ENCODE data around the gene KCNN1.
"Not testable (repeated sequence)": the region's sequence is repeated elsewhere in the genome, so short reads cannot be mapped to it uniquely, and the experiment has no call there.

The KCNN1 gene

DNA sequence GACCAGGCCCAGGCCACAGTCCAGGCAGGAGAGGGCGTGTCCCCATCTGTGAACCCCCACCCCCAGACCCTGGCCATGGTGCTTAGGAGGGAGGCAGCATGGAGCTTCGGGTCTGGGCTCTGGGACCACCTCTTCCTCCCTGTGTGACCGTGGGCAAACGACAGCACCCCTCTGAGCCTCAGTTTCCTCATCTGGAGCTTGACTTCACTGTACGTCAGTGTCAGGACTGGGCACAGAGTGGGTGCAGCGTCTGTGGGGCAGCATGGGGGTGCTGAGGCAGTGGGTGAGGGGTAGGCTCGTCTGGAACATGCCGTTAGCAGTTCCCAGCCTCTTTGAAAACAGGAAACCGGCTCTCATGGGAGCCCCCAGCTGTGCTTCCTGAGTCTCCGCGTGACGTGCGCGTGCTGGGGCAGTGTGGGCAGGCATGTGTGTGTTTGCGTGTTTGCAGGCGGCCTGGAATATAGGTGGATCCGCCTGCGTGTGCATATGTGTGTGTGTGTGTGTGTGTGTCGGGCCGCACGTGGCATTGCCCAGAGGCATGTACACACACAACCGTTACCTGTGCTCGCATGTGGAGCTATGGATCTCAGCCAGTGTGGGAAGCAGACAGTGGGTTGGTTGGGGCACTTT is 56.8 kb downstream of the KCNN1 start:
- no peak for FAIRE-seq

GRCh38 chr19:18027151-18027550 is 60.2 kb downstream of the KCNN1 start:
- DNase-seq (ENCODE audit: low spot score), result no peak
- FAIRE-seq, result no peak

More for the DNA sequence above, 56.8 kb downstream of the KCNN1 start:
- DNase-seq (ENCODE audit: low spot score), result no peak

- DNase-seq (ENCODE audit: low spot score) (no peak), FAIRE-seq (no peak)
Measured at GRCh38 chr19:18029617-18030338, 62.9 kb downstream of the KCNN1 start.

- not testable (repeated sequence) for DNase-seq (ENCODE audit: low spot score); FAIRE-seq
Measured at GRCh38 chr19:18031401-18031800, 64.5 kb downstream of the KCNN1 start.

DNA sequence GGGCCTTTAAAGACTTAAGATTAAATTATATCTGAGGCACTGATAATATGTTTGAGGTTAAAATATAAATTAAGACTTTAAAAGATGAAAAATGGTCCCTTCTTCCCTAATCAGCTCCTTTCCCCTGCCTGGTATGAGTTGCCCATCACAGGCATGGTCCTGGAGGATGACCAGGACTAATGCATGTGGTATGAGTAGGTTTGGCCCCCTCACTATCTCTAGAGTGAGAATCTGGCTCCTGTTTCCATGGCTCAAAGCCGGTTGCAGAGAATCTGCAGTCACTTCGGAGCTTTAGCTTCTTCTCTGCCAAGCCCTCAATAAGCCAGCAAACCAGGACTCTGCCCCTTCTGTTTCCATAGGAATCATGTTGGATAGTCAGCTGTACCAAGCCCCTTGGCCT is 65.2 kb downstream of the KCNN1 start:
- FAIRE-seq; DNase-seq (ENCODE audit: low spot score): not testable (repeated sequence)

DNA sequence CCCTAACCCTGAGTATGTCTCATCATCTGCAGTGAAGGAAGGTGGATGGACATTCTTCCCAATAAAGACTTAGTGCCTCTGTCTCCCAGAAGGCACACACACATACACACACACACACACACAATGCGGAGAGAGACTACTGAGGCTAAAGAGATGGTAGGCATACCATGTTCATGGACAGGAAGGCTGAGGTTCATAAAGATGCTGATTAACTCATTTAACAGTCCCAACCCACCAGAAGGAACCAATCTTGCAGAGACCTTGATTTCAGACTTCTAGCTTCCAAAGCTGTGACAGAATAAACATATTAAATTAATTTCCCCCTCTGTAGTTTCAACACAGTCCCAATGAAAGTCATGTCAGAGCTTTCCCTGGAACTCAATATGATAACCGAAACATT is 74.1 kb downstream of the KCNN1 start:
- FAIRE-seq, result no peak

GRCh38 chr19:18043676-18044075 is 76.8 kb downstream of the KCNN1 start:
- DNase-seq (ENCODE audit: low spot score) (no peak), FAIRE-seq (no peak)

More for the DNA sequence above, 74.1 kb downstream of the KCNN1 start:
- DNase-seq (ENCODE audit: low spot score), result no peak

DNA sequence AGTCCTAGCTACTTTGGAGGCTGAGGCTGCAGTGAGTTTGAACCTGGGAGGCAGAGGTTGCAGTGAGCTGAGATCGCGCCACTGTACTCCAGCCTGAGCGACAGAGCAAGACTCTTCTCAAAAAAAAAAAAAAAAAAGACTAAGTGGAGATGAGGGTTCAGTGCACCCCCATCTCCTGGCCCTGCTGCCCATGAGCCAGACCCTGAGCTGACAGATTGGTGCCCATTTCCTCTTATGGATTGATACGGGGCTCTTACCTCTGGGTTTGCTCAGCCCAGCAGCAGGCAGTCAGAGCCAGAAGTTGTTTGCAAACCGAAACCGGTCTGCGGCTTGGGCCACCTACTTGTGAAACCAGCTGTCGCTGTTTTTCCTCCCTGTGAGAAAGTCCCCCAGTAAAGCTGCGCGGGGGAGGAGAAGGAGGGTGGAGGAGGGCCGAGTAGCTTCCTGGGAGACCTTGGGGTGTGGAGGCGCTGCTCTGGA is 78.0 kb downstream of the KCNN1 start:
- peak; percentile 48 for FAIRE-seq
- peak; percentile 74 for DNase-seq (ENCODE audit: low spot score)

DNA sequence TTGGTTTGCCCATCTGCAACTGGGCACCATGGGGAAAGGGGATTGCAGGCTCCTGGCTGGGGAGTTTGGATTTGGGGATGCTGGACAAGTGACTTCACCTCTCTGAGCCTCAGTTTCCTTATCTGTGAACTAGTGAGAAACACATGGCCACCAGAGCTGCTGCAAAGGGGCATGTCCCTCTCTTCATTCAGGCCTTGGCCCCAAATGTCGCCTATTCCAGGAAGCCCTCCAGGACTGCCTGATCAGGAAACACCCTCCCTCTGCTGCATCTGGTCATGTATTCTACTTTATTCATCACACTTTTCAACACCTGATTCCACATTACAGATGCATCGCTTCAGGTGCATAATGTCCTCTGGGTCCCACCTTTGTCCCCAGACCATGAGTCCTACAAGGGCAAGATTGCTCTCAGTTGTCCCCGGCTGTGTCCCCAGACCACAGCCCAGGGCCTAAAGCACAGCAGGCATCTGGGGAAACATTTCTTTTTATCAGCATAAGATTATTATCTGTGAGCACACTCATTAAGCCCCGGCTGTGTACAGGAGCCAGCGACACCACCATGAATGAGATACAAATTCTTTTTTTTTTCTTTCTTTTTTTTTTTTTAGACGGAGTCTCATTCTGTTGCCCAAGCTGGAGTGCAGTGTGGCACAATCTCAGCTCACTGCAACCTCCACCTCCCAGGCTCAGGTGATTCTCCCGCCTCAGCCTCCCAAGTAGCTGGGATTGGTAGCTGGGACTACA is 78.6 kb downstream of the KCNN1 start:
- no peak for DNase-seq (ENCODE audit: low spot score)
- no peak for FAIRE-seq

DNA sequence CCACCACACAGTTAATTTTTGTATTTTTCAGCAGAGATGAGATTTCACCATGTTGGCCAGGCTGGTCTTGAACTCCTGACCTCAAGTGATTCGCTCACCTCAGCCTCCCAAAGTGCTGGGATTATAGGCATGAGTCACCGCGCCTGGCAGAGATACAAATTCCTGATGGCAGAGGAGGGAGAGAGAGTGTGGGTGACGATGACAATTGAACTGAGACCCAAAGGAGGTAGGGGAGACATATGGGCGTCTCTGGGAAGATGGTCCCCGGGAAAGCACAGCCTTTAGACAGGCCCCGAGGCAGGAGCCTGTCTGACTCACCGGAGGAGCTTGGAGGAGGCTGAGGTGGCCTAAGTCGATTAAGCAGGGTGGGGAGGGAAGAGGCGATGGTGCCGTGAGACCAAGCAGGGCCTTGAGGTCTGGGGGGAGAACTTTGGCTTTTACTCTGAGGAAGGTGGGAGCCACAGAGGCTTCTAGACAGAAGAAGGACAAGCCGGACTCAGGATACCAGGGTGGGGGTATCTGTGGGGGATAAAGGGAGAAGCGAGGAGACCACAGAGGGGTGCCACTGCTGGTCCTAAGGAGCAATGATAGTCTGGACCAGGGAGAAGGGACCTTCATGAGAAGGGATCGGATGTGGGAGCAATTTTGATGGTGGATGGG is 79.3 kb downstream of the KCNN1 start:
- peak; percentile 82 for FAIRE-seq
- peak; percentile 94 for DNase-seq (ENCODE audit: low spot score)

- DNase-seq (ENCODE audit: low spot score) (no peak), FAIRE-seq (no peak)
Measured at GRCh38 chr19:18049385-18049784, 82.5 kb downstream of the KCNN1 start.
